ENCODE data around the gene LCE1B. TPM values are rescaled to one million over a fixed set of nuclear protein-coding genes. Genes with fewer than 3 reads are reported as not detected.

Gene LCE1B
- total RNA-seq, 4 donors from 2014 or later, result not detected

DNA sequence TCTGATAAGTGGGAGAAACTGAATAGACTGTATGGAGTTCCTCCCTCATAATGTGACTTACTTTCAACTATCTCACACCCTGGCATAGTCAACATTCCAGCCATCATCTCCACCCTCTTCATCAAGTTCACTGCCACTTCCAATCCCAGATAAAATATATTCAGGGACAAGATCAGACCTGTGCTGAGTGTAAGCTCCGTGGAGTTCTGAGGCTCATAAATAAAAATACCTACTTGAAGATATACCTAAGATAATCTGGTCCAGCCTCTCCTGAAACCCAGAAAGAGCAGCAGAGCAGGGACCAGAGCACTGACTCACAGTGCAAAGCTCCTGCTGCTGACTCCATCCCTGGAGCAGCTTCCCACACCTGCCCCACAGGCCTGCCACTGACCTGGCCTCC, 46.3 kb downstream of the LCE1B start:
- no peak for ATAC-seq
- Histone ChIP-seq H3K4me1 (peaks cover 8 to 27% (median 11%) of the 10 kb centered on the region in 3 donors), H3K4me3 (no peak overlapping the region), H3K27me3 (no peaks in the 10 kb centered on the region), H3K27ac (no peak overlapping the region), H3K9me3 (no peaks in the 10 kb centered on the region), H3K36me3 (no peaks in the 10 kb centered on the region)
- TF ChIP-seq, protein P1, sequence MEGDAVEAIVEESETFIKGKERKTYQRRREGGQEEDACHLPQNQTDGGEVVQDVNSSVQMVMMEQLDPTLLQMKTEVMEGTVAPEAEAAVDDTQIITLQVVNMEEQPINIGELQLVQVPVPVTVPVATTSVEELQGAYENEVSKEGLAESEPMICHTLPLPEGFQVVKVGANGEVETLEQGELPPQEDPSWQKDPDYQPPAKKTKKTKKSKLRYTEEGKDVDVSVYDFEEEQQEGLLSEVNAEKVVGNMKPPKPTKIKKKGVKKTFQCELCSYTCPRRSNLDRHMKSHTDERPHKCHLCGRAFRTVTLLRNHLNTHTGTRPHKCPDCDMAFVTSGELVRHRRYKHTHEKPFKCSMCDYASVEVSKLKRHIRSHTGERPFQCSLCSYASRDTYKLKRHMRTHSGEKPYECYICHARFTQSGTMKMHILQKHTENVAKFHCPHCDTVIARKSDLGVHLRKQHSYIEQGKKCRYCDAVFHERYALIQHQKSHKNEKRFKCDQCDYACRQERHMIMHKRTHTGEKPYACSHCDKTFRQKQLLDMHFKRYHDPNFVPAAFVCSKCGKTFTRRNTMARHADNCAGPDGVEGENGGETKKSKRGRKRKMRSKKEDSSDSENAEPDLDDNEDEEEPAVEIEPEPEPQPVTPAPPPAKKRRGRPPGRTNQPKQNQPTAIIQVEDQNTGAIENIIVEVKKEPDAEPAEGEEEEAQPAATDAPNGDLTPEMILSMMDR (IDR thresholded peaks at IDR 0.05), result no peak
- no peak for TF ChIP-seq EP300 (IDR thresholded peaks at IDR 0.05)
- TF ChIP-seq POLR2A (IDR thresholded peaks at IDR 0.05), result no peak
- no peak for TF ChIP-seq POLR2AphosphoS5 (IDR thresholded peaks at IDR 0.05)
- 40 to 50% methylated on average over 1 of the region's 1 CpG for WGBS, 2 donors (ENCODE audit: low coverage in 1 of 2)

DNA sequence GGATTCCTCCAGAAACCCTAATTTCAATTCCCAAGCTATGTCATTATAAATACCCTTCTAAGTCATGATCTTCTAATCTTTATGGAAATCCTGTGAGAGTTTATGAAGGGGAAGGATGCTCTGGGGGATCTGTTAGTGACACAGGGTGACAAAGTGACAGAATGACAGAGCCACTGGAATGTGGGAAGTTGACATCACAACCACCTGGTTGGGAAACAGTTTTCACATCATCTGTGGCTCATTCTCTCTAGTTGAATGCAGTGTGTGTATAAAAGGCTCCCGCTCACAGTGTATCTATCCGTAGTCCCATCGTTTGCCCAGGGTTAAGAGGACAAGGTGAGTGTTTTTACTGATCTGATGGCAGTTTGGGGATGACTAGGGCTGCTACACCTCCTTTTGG, 47.9 kb downstream of the LCE1B start, which contains the start of gene LCE7A:
Gene LCE7A, plus strand, starts transcription at position 301 of the 400 bp plus-strand sequence. CDS start 702 bp downstream, outside the sequence.
- no peak within 1 kb of the TSS for H3K27ac ChIP-seq
- no peaks in the 10 kb centered on the region for H3K27me3 ChIP-seq
- no peak for ATAC-seq
- no peak within 1 kb of the TSS for H3K4me3 ChIP-seq
- 81% methylated on average over 3 of the region's 3 CpGs; no CpG with 5 or more reads in 1 of the 2 donors for WGBS, 2 donors (ENCODE audit: low coverage in 1 of 2)
- no peaks in the 10 kb centered on the region for H3K36me3 ChIP-seq
- H3K9me3 ChIP-seq, result no peaks in the 10 kb centered on the region
- H3K4me1 ChIP-seq, result peaks cover 8 to 27% (median 11%) of the 10 kb centered on the region in 3 donors
- TF ChIP-seq POLR2A (IDR thresholded peaks at IDR 0.05) (no peak), POLR2AphosphoS5 (IDR thresholded peaks at IDR 0.05) (no peak), EP300 (IDR thresholded peaks at IDR 0.05) (no peak)
- TF ChIP-seq, protein P1 (IDR thresholded peaks at IDR 0.05), result no peak

DNA sequence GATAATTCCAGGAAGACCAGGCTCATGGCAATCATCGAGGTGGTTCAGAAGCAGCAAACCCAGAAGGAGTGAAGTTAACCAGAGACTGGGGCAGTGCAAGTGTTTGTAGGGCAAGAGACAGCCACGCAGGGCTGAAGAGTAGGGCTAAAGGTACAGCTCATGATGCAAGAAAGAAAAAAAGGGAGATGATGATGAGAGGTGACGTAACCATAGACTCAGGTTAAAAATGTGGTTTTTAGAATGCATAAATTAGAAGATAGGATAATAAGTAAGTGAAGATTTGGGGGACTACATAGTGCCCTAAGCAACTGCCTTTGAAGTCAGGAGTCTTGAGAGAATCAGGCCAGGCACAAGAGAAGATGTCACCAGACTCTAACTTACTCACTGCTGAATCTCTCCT, 48.4 kb downstream of the LCE1B start:
- TF ChIP-seq EP300 (IDR thresholded peaks at IDR 0.05) (no peak), POLR2A (IDR thresholded peaks at IDR 0.05) (no peak), POLR2AphosphoS5 (IDR thresholded peaks at IDR 0.05) (no peak)
- Histone ChIP-seq H3K4me3 (no peak overlapping the region), H3K27ac (no peak overlapping the region), H3K36me3 (no peaks in the 10 kb centered on the region), H3K27me3 (no peaks in the 10 kb centered on the region), H3K4me1 (peaks cover 8 to 27% (median 11%) of the 10 kb centered on the region in 3 donors), H3K9me3 (no peaks in the 10 kb centered on the region)
- 75 to 79% methylated on average over 2 to 3 of the region's 3 CpGs for WGBS, 2 donors (ENCODE audit: low coverage in 1 of 2)
- no peak for ATAC-seq

DNA sequence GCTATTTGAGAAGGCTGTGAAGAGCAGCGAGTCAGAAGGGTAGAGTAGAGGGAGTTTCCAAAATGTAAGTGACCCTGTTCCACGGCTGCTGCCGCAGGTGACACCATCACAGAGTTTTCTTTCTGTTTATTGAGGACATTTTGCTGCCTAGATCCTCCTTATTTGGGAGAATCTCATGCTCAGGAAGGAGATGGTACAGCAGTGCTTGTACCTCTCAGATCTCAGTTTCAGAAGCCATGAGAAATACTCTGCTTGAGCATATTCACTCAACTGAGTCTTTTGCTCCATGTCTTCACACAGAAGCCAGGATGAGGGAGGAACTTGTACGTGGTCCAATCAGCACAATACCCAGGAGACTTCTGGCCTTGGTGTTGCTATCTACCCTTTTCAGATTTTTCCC, 49.6 kb downstream of the LCE1B start:
- no peak for ATAC-seq
- no peaks in the 10 kb centered on the region for H3K27me3 ChIP-seq
- 71 to 83% methylated on average over 4 of the region's 4 CpGs for WGBS, 2 donors (ENCODE audit: low coverage in 1 of 2)
- no peaks in the 10 kb centered on the region for H3K9me3 ChIP-seq
- H3K36me3 ChIP-seq, result no peaks in the 10 kb centered on the region
- TF ChIP-seq, protein P1 (IDR thresholded peaks at IDR 0.05), result no peak
- TF ChIP-seq POLR2A (IDR thresholded peaks at IDR 0.05), result no peak
- TF ChIP-seq POLR2AphosphoS5 (IDR thresholded peaks at IDR 0.05), result no peak
- TF ChIP-seq EP300 (IDR thresholded peaks at IDR 0.05), result no peak
- no peak overlapping the region for H3K4me3 ChIP-seq
- H3K27ac ChIP-seq, result no peak overlapping the region
- H3K4me1 ChIP-seq, result peaks cover 8 to 27% (median 11%) of the 10 kb centered on the region in 3 donors

Other genes with a start within 250 kb of the LCE1B start
- not detected for gene LCE3E, start 245.2 kb upstream of the LCE1B start, total RNA-seq
- 1 to 10 TPM in 1 of 4 donors, not detected in 3; 1.4 TPM for gene LCE3D, start 231.5 kb upstream of the LCE1B start, total RNA-seq
- gene LCE3C, start 211.7 kb upstream of the LCE1B start, total RNA-seq, result not detected
- gene LCE3B, start 198.2 kb upstream of the LCE1B start, total RNA-seq, result not detected
- not detected for gene LCE3A, start 188.9 kb upstream of the LCE1B start, total RNA-seq
- gene LCE2D, start 148.6 kb upstream of the LCE1B start, total RNA-seq, result not detected
- gene LCE2C, start 136.7 kb upstream of the LCE1B start, total RNA-seq, result not detected
- not detected for gene LCE2B, start 125.8 kb upstream of the LCE1B start, total RNA-seq
- not detected for gene LCE2A, start 113.6 kb upstream of the LCE1B start, total RNA-seq
- not detected for gene LCE4A, start 103.8 kb upstream of the LCE1B start, total RNA-seq
- gene KPRP, start 53.9 kb upstream of the LCE1B start, total RNA-seq, result under 1 TPM in 1 of 4 donors, not detected in 3; 0.12 TPM
- gene LCE1F, start 36.8 kb upstream of the LCE1B start, total RNA-seq, result not detected
- gene LCE1E, start 25.7 kb upstream of the LCE1B start, total RNA-seq, result under 1 TPM in 1 of 4 donors, not detected in 3; 0.39 TPM
- gene LCE1D, start 15.2 kb upstream of the LCE1B start, total RNA-seq, result not detected
- gene LCE1C, start 5.3 kb upstream of the LCE1B start, total RNA-seq, result not detected
- not detected for gene LCE1A, start 15.5 kb downstream of the LCE1B start, total RNA-seq
- gene LCE6A, start 30.9 kb downstream of the LCE1B start, total RNA-seq, result not detected
- not detected for gene LCE7A, start 48.0 kb downstream of the LCE1B start, total RNA-seq
- gene SMCP, start 66.4 kb downstream of the LCE1B start, total RNA-seq, result not detected
- 10 to 100 TPM in 1 of 4 donors, 1 to 10 TPM in 1, under 1 TPM in 1, not detected in 1; 0.31 to 13.7 (median 1.1) TPM for gene IVL, start 96.6 kb downstream of the LCE1B start, total RNA-seq
- not detected for gene SPRR5, start 135.2 kb downstream of the LCE1B start, total RNA-seq
- gene SPRR4, start 158.7 kb downstream of the LCE1B start, total RNA-seq, result not detected
- not detected for gene SPRR1A, start 172.1 kb downstream of the LCE1B start, total RNA-seq
- 100 to 1,000 TPM in 1 of 4 donors, 10 to 100 TPM in 2, 1 to 10 TPM in 1; 5.9 to 291 (median 21.5) TPM for gene SPRR3, start 189.8 kb downstream of the LCE1B start, total RNA-seq
- gene SPRR1B, start 219.2 kb downstream of the LCE1B start, total RNA-seq, result 10 to 100 TPM in 2 of 4 donors, not detected in 2; 15.1 to 30.0 TPM
- gene SPRR2D, start 229.1 kb downstream of the LCE1B start, total RNA-seq, result 10 to 100 TPM in 2 of 4 donors, 1 to 10 TPM in 1, not detected in 1; 1.2 to 22.4 (median 10.6) TPM
- gene SPRR2A, start 245.5 kb downstream of the LCE1B start, total RNA-seq, result 10 to 100 TPM in 2 of 4 donors, under 1 TPM in 1, not detected in 1; 0.67 to 59.3 (median 22.1) TPM